K562 (cell line): ENCODE measurements around the gene QKI. TPM values are rescaled to one million over a fixed set of nuclear protein-coding genes. Genes with fewer than 3 reads are reported as not detected.
A peak's percentile ranks its signal among the peaks of the same experiment; 100 is the strongest.

Experiments used
- ATAC-seq: fragments of 200-7000 bp; cut with Tn5 transposase; 3 replicates; pipeline ENCODE4 v1.9.1; 2020; ENCODE audit warnings: moderate library complexity
- BruUV-seq: library from RNA; stranded (reverse); fragments of 400-500 nt; replicated peaks from 2 replicates; lab custom pipeline; 2021; lab: Mats Ljungman, UMichigan
- CTCF ChIA-PET: fragments of 300-600 bp; formaldehyde crosslinking; extraction: SDS; loops from one replicate; lab custom pipeline; 2021; ENCODE audit warnings: low intra/inter-chr PET ratio; lab: Yijun Ruan, JAX
- POLR2A ChIA-PET: fragments of 300-600, 350-650 bp; sonication (Branson Sonifier 250); formaldehyde crosslinking; extraction: SDS; loops from one replicate; lab custom pipeline; 2021; ENCODE audit warnings: antibody characterized with exemption, inconsistent platforms; lab: Yijun Ruan, JAX
- DNase-seq, 4 experiments: peaks; one replicate each; pipeline versions ENCODE4 v3.0.0 to v3.0.0-alpha.2; 2011 to 2018; ENCODE audit warnings: low spot score in 3 of 4, mixed read lengths in 3 of 4; ENCODE audit errors: extremely low read depth in 1 of 4
- FAIRE-seq: peaks from 2 replicates; lab custom pipeline; 2011; peaks lifted over from hg19 to GRCh38; lab: Jason Lieb, UNC
- H2AFZ ChIP-seq: 2 replicates; pipeline ENCODE4 v1.6.0; 2011; ENCODE audit warnings: low read depth, low read length, control low read depth, inconsistent platforms
- H3K27ac ChIP-seq: fragments of 200-600 bp; 3 replicates; pipeline ENCODE4 v1.8.0; 2011; ENCODE audit warnings: low read depth, mild to moderate bottlenecking, control low read depth, inconsistent platforms, low read length, moderate library complexity, mixed read lengths; ENCODE audit errors: extremely low read depth
- H3K27me3 ChIP-seq, 2 experiments: fragments of 300-600 bp in 1 of 2; 2 replicates in 1 of 2; 3 replicates in 1 of 2; pipeline versions ENCODE4 v1.6.0 to v1.8.0; 2011; ENCODE audit warnings: inconsistent platforms in 2 of 2, low read length in 2 of 2, mild to moderate bottlenecking in 1 of 2, mixed read lengths in 1 of 2, moderate library complexity in 1 of 2; ENCODE audit not compliant: control insufficient read depth in 2 of 2, insufficient read depth in 2 of 2
- H3K36me3 ChIP-seq: fragments of 300-600 bp; 3 replicates; pipeline ENCODE4 v1.8.0; 2011; ENCODE audit warnings: mild to moderate bottlenecking, low read length, inconsistent platforms; ENCODE audit not compliant: control insufficient read depth, insufficient read depth
- H3K4me1 ChIP-seq, 2 experiments: fragments of 200-600 bp in 1 of 2; replicated peaks in 1 of 2; 2 replicates in 1 of 2; 3 replicates in 1 of 2; pipeline versions ENCODE4 v1.5.1 to v1.8.0; 2011; ENCODE audit warnings: inconsistent platforms in 2 of 2, low read length in 2 of 2, mild to moderate bottlenecking in 1 of 2, mixed read lengths in 1 of 2, moderate library complexity in 1 of 2; ENCODE audit not compliant: control insufficient read depth in 2 of 2, insufficient read depth in 2 of 2
- H3K4me2 ChIP-seq: 2 replicates; pipeline ENCODE4 v1.6.1; 2011; ENCODE audit warnings: low read length, control low read depth, inconsistent platforms, mixed read lengths; ENCODE audit not compliant: insufficient read depth
- H3K4me3 ChIP-seq: fragments of 200-600 bp; sonication (generic), shearing (Covaris generic); 2 replicates; pipeline ENCODE4 v1.5.1; 2016; ENCODE audit warnings: control low read depth, inconsistent platforms
- H3K79me2 ChIP-seq: fragments of 200-600 bp; 3 replicates; pipeline ENCODE4 v1.8.0; 2011; ENCODE audit warnings: low read length, inconsistent platforms; ENCODE audit not compliant: control insufficient read depth, insufficient read depth
- H3K9ac ChIP-seq, 2 experiments: 2 replicates each; pipeline versions ENCODE4 v1.6.0 to v1.6.1; 2011; ENCODE audit warnings: low read depth in 2 of 2, low read length in 2 of 2, control low read depth in 1 of 2, inconsistent platforms in 1 of 2, mild to moderate bottlenecking in 1 of 2, mixed read lengths in 1 of 2; ENCODE audit not compliant: insufficient read depth in 1 of 2
- H3K9me1 ChIP-seq: one replicate; pipeline ENCODE4 v1.6.0; 2011; ENCODE audit warnings: inconsistent platforms, mild to moderate bottlenecking, low read length, moderate library complexity; ENCODE audit not compliant: control insufficient read depth, insufficient read depth
- H3K9me3 ChIP-seq: replicated peaks from 2 replicates; pipeline ENCODE4 v1.5.1; 2011; ENCODE audit warnings: low read depth, low read length, inconsistent platforms; ENCODE audit not compliant: control insufficient read depth, insufficient read depth
- H4K20me1 ChIP-seq: replicated peaks from 2 replicates; pipeline ENCODE4 v1.6.1; 2011; ENCODE audit warnings: low read length, inconsistent platforms, mixed read lengths; ENCODE audit not compliant: control insufficient read depth, insufficient read depth
- ARHGAP35 ChIP-seq: fragments of 450-650 bp; IDR thresholded peaks from 2 replicates; pipeline ENCODE4 v1.6.1; 2018; ENCODE audit not compliant: partially characterized antibody
- BCLAF1 ChIP-seq, 2 experiments: fragments of 450-650 bp in 1 of 2; IDR thresholded peaks; 2 replicates each; pipeline ENCODE4 v1.6.1; 2011 to 2017; ENCODE audit warnings: low read depth in 2 of 2, antibody characterized with exemption in 1 of 2, borderline replicate concordance in 1 of 2, low read length in 1 of 2, mild to moderate bottlenecking in 1 of 2, mixed read lengths in 1 of 2; ENCODE audit not compliant: control insufficient read depth in 1 of 2
- C11orf30 ChIP-seq: fragments of 450-650 bp; IDR thresholded peaks from 2 replicates; pipeline ENCODE4 v1.6.1; 2016; ENCODE audit warnings: low read depth, mild to moderate bottlenecking
- CXXC5 ChIP-seq: fragments of 250-450 bp; sonication (Bioruptor Pico); IDR thresholded peaks from 2 replicates; pipeline ENCODE4 v1.8.0; 2022; ENCODE audit warnings: inconsistent platforms, mild to moderate bottlenecking, moderate library complexity
- DPF2 ChIP-seq: fragments of 450-650 bp; IDR thresholded peaks from 2 replicates; pipeline ENCODE4 v1.6.1; 2016
- ELF2 ChIP-seq: fragments of 250-450 bp; sonication (Bioruptor Pico); IDR thresholded peaks from 2 replicates; pipeline ENCODE4 v1.5.0; 2021; ENCODE audit warnings: mild to moderate bottlenecking
- HMBOX1 ChIP-seq: sonication (generic); IDR thresholded peaks from 2 replicates; pipeline ENCODE4 v1.6.1; 2016
- MCM5 ChIP-seq: fragments of 450-650 bp; IDR thresholded peaks from 2 replicates; pipeline ENCODE4 v1.6.1; 2016; ENCODE audit warnings: low read depth
- PHF21A ChIP-seq: fragments of 450-650 bp; IDR thresholded peaks from 2 replicates; pipeline ENCODE4 v1.6.1; 2017; ENCODE audit warnings: low read depth, borderline replicate concordance
- SRSF1 ChIP-seq: fragments of 200-400 bp; formaldehyde crosslinking; IDR thresholded peaks from 2 replicates; pipeline ENCODE4 v1.6.1; 2017; ENCODE audit warnings: mild to moderate bottlenecking, low read depth, low read length, moderate library complexity
- ZNF354B ChIP-seq: fragments of 250-450 bp; sonication (Bioruptor Pico); IDR thresholded peaks from 2 replicates; pipeline ENCODE4 v1.4.0; 2020
- ZNF449 ChIP-seq: fragments of 250-450 bp; sonication (Bioruptor Pico); IDR thresholded peaks from 2 replicates; pipeline ENCODE4 v1.8.0; 2022; ENCODE audit warnings: moderate library complexity, mild to moderate bottlenecking, inconsistent platforms
- WGBS: fragments of 100-300 bp; shearing (Covaris generic); methylation state at CpG from one replicate; pipeline ENCODE4 v1.1.6; 2016; ENCODE audit warnings: low coverage, mixed read lengths; ENCODE audit not compliant: insufficient coverage; ENCODE audit errors: missing lambda C conversion rate; 5-methylcytosine and 5-hydroxymethylcytosine counted together
- in situ Hi-C: fragments of 300-500 bp; cut with MboI; formaldehyde crosslinking; loops from 4 replicates; pipeline ENCODE4 v1.15.0; 2018; ENCODE audit warnings: inconsistent platforms, mixed read lengths
- intact Hi-C: fragments of 100-400 bp; cut with micrococcal nuclease; formaldehyde crosslinking; loops from 2 replicates; pipeline ENCODE4 v1.14.2; 2022
- polyA plus RNA-seq, 8 experiments: library from polyadenylated mRNA; depleted of rRNA in 4 of 8; stranded (reverse) in 5 of 8; unstranded in 3 of 8; fragments of >200 nt; fragmentation: Nextera tagmentation in 2 of 8; fragmentation: Illumina TruSeq in 1 of 8; extraction: Ambion mirVana in 2 of 8; extraction: Trizol in 1 of 8; gene quantifications; 2 replicates each; pipeline versions ENCODE4 v1.2.1 to v1.2.3, GENCODE V29; 2011 to 2014; ENCODE audit warnings: inconsistent platforms in 1 of 8, missing spikeins in 1 of 8
- total RNA-seq, 7 experiments: library from RNA; depleted of rRNA in 6 of 7; stranded (reverse); fragments of >200 nt in 6 of 7; fragmentation: Illumina TruSeq in 2 of 7; extraction: Trizol in 2 of 7; gene quantifications; 2 replicates each; pipeline versions ENCODE4 v1.2.1 to v1.2.3, GENCODE V29; 2011 to 2021; ENCODE audit warnings: low replicate concordance in 1 of 7

The QKI gene
- total and polyA plus RNA-seq, 9 of the 15 experiments (the other 6 are each of a cell fraction or from before 2014, with no cell fraction given): 20.4 to 215 (median 123) TPM

- DNase-seq: no peak
- H3K9me3 ChIP-seq: peaks cover 4% of the 10 kb centered on the region; the same call in 1 of the 2 replicates
- no peaks in the 10 kb centered on the region for H4K20me1 ChIP-seq
- FAIRE-seq: no peak
- no peaks in the 10 kb centered on the region for H3K27me3 ChIP-seq
- H3K9ac ChIP-seq: no peak overlapping the region
- POLR2A ChIA-PET: no interaction called here
- peaks cover 2% of the 10 kb centered on the region; the same call in 2 of the 3 replicates for H3K79me2 ChIP-seq
- no TSS peak for BruUV-seq
- CTCF ChIA-PET: no interaction called here
- H3K9me1 ChIP-seq: no peaks in the 10 kb centered on the region
- 83% methylated on average over 1 of the region's 1 CpG for WGBS
- H3K27ac ChIP-seq: no peak overlapping the region
- H3K36me3 ChIP-seq: peaks cover 77% of the 10 kb centered on the region
- no peak overlapping the region for H2AFZ ChIP-seq
- no peak overlapping the region for H3K4me2 ChIP-seq
- in situ Hi-C loops: no loop called here
- TF ChIP-seq ZNF449 (no peak), CXXC5 (no peak), MCM5 (no peak), PHF21A (no peak)
- H3K4me3 ChIP-seq: no peak overlapping the region
- H3K4me1 ChIP-seq: peaks cover 4 to 5% of the 10 kb centered on the region in 2 experiments; a peak in 3 of 5 replicates
- no peak for ATAC-seq
- intact Hi-C loops: no loop called here
These were observed 151.5 kb downstream of the QKI start for GRCh38 chr6:163566056-163566455.

- no peaks in the 10 kb centered on the region for H3K27me3 ChIP-seq
- FAIRE-seq: no peak
- H3K9me3 ChIP-seq: peaks cover 4% of the 10 kb centered on the region; the same call in 1 of the 2 replicates
- H3K4me2 ChIP-seq: no peak overlapping the region
- 93% methylated on average over 4 of the region's 4 CpGs for WGBS
- H3K79me2 ChIP-seq: peaks cover 2% of the 10 kb centered on the region; the same call in 1 of the 3 replicates
- in situ Hi-C loops (no loop called here), intact Hi-C loops (no loop called here)
- H3K4me3 ChIP-seq: no peak overlapping the region
- H3K27ac ChIP-seq: no peak overlapping the region
- ATAC-seq: no peak
- no peaks in the 10 kb centered on the region for H3K9me1 ChIP-seq
- H4K20me1 ChIP-seq: no peaks in the 10 kb centered on the region
- H3K4me1 ChIP-seq: peaks cover 6 to 26% of the 10 kb centered on the region in 2 experiments
- BruUV-seq: no TSS peak
- no peak overlapping the region for H3K9ac ChIP-seq
- no peak for DNase-seq
- no peak overlapping the region for H2AFZ ChIP-seq
- POLR2A ChIA-PET: interaction anchor here (1.0 kb wide), 1 partner anchor 15 kb away, joined by 4 read pairs; no protein-coding TSS in a partner anchor
- CTCF ChIA-PET: no interaction called here
- peaks cover 73% of the 10 kb centered on the region for H3K36me3 ChIP-seq
- TF ChIP-seq ZNF354B (CRISPR knock-in tag): no peak
- no peak for TF ChIP-seq HMBOX1
- no peak for TF ChIP-seq DPF2
- no peak for TF ChIP-seq SRSF1
- peak; percentile 87 for TF ChIP-seq C11orf30
- TF ChIP-seq ELF2: no peak
- no peak for TF ChIP-seq BCLAF1 (IDR thresholded peaks at IDR 0.05; ENCODE audit: borderline replicate concordance in 1 of 2, control insufficient read depth in 1 of 2, low read depth in 2 of 2, low read length in 1 of 2)
- no peak for TF ChIP-seq ARHGAP35
These were observed 153.8 kb downstream of the QKI start for GRCh38 chr6:163568275-163568674.
